PC-3 (cell line): Measurements from ENCODE around the gene MTMR11. TPM values are rescaled to one million over a fixed set of nuclear protein-coding genes. Genes with fewer than 3 reads are reported as not detected.

ENCODE experiments used
- ATAC-seq: fragments of 200-7000 bp; cut with Tn5 transposase; 2 replicates; pipeline ENCODE4 v1.9.1; 2020; ENCODE audit warnings: mild to moderate bottlenecking, moderate library complexity
- BruUV-seq: library from RNA; stranded (reverse); fragments of 400-500 nt; replicated peaks from 2 replicates; lab custom pipeline; 2021; lab: Mats Ljungman, UMichigan
- CTCF ChIA-PET: fragments of 300-600 bp; sonication (Branson Sonifier 250); formaldehyde crosslinking; loops from one replicate; lab custom pipeline; 2022; ENCODE audit warnings: antibody characterized with exemption; lab: Charles Lee
- POLR2A ChIA-PET: fragments of 300-600 bp; sonication (Branson Sonifier 250); formaldehyde crosslinking; loops from one replicate; lab custom pipeline; 2022; ENCODE audit warnings: antibody characterized with exemption; ENCODE audit not compliant: unreplicated experiment; lab: Charles Lee
- DNase-seq: peaks from one replicate; pipeline ENCODE4 v3.0.0-alpha.2; 2015
- H2AFZ ChIP-seq: fragments of 300-600 bp; sonication (generic); 2 replicates; pipeline ENCODE4 v1.6.0; 2016; ENCODE audit warnings: antibody characterized with exemption, low read length
- H3F3A ChIP-seq: fragments of 300-600 bp; sonication (generic); one replicate; pipeline ENCODE4 v1.6.0; 2017; ENCODE audit warnings: antibody characterized with exemption, low read length, control low read depth, mild to moderate bottlenecking; ENCODE audit not compliant: unreplicated experiment
- H3K27ac ChIP-seq: fragments of 300-600 bp; sonication (generic); 2 replicates; pipeline ENCODE4 v1.5.1; 2016; ENCODE audit warnings: mild to moderate bottlenecking, low read length
- H3K27me3 ChIP-seq: fragments of 300-600 bp; sonication (generic); 2 replicates; pipeline ENCODE4 v1.6.1; 2016; ENCODE audit warnings: low read length, mixed read lengths
- H3K36me3 ChIP-seq: fragments of 300-600 bp; sonication (generic); 2 replicates; pipeline ENCODE4 v1.6.1; 2016; ENCODE audit warnings: low read depth, mixed run types, low read length, mixed read lengths
- H3K4me1 ChIP-seq: fragments of 300-600 bp; sonication (generic); 2 replicates; pipeline ENCODE4 v1.5.1; 2016; ENCODE audit warnings: low read length; ENCODE audit not compliant: insufficient read depth
- H3K4me2 ChIP-seq: fragments of 300-600 bp; sonication (generic); 2 replicates; pipeline ENCODE4 v1.6.0; 2016; ENCODE audit warnings: low read length
- H3K4me3 ChIP-seq: fragments of 300-600 bp; sonication (generic); 2 replicates; pipeline ENCODE4 v1.5.1; 2016; ENCODE audit warnings: mild to moderate bottlenecking, low read length, mixed read lengths
- H3K79me2 ChIP-seq: fragments of 300-600 bp; sonication (generic); 2 replicates; pipeline ENCODE4 v1.6.1; 2017; ENCODE audit warnings: low read length, mixed read lengths
- H3K9ac ChIP-seq: fragments of 300-600 bp; sonication (generic); 2 replicates; pipeline ENCODE4 v1.6.0; 2016; ENCODE audit warnings: mild to moderate bottlenecking, low read length
- H3K9me2 ChIP-seq: fragments of 300-600 bp; sonication (generic); replicated peaks from 2 replicates; pipeline ENCODE4 v1.6.1; 2016; ENCODE audit warnings: mixed run types, low read length, mixed read lengths
- H3K9me3 ChIP-seq: fragments of 300-600 bp; sonication (generic); 2 replicates; pipeline ENCODE4 v1.6.1; 2016; ENCODE audit warnings: low read length, mixed read lengths
- H4K20me1 ChIP-seq: fragments of 300-600 bp; sonication (generic); 2 replicates; pipeline ENCODE4 v1.6.1; 2016; ENCODE audit warnings: low read length, mixed read lengths
- CTCF ChIP-seq: fragments of 300-600 bp; sonication (generic); conservative IDR thresholded peaks from 2 replicates; pipeline ENCODE4 v1.5.1; 2017; ENCODE audit warnings: antibody characterized with exemption, low read depth, mild to moderate bottlenecking, low read length
- EZH2 ChIP-seq: fragments of 300-600 bp; sonication (generic); IDR thresholded peaks from one replicate; pipeline ENCODE4 v1.6.1; 2017; ENCODE audit warnings: antibody characterized with exemption, mild to moderate bottlenecking, low read length; ENCODE audit not compliant: unreplicated experiment
- EZH2phosphoT487 ChIP-seq: fragments of 300-600 bp; sonication (generic); IDR thresholded peaks from 2 replicates; pipeline ENCODE4 v1.6.1; 2018; ENCODE audit warnings: mild to moderate bottlenecking, antibody characterized with exemption, low read length, borderline replicate concordance
- intact Hi-C: fragments of 100-400 bp; cut with micrococcal nuclease; formaldehyde crosslinking; loops from 2 replicates; pipeline ENCODE4 v1.9.0; 2023
- total RNA-seq: library from RNA; depleted of rRNA; stranded (reverse); fragments of >200 nt; gene quantifications from 2 replicates; pipeline ENCODE4 v1.2.3, GENCODE V29; 2014

Gene MTMR11
- total RNA-seq, 1 experiment from 2014 or later: 5.1 TPM

GRCh38 chr1:149934356-149934755 lies 2.3 kb downstream of the MTMR11 start:
- H3K79me2 ChIP-seq: no peaks in the 10 kb centered on the region
- no peak overlapping the region for H3K27ac ChIP-seq
- no TSS peak for BruUV-seq
- H4K20me1 ChIP-seq: no peaks in the 10 kb centered on the region
- H3K4me3 ChIP-seq: no peak overlapping the region
- intact Hi-C loops: no loop called here
- H3K9ac ChIP-seq: no peak overlapping the region
- H3K9me3 ChIP-seq: no peaks in the 10 kb centered on the region
- H3K27me3 ChIP-seq: no peaks in the 10 kb centered on the region
- peaks cover 44% of the 10 kb centered on the region for H3K4me1 ChIP-seq
- H3K9me2 ChIP-seq: no peaks in the 10 kb centered on the region
- no peak overlapping the region for H2AFZ ChIP-seq
- ChIA-PET POLR2A (no interaction called here), CTCF (no interaction called here)
- DNase-seq (no peak), ATAC-seq (no peak)
- no peaks in the 10 kb centered on the region for H3K36me3 ChIP-seq
- no peak overlapping the region for H3K4me2 ChIP-seq
- H3F3A ChIP-seq: no peaks in the 10 kb centered on the region
- no peak for TF ChIP-seq EZH2

GRCh38 chr1:149933208-149933607 lies 3.5 kb downstream of the MTMR11 start:
- Histone ChIP-seq H3K9ac (no peak overlapping the region), H3K27me3 (no peaks in the 10 kb centered on the region), H3K79me2 (no peaks in the 10 kb centered on the region), H4K20me1 (no peaks in the 10 kb centered on the region), H3K27ac (no peak overlapping the region), H3K4me2 (no peak overlapping the region), H3K4me3 (no peak overlapping the region), H2AFZ (no peak overlapping the region), H3K9me2 (no peaks in the 10 kb centered on the region), H3F3A (no peaks in the 10 kb centered on the region), H3K4me1 (peaks cover 43% of the 10 kb centered on the region), H3K9me3 (no peaks in the 10 kb centered on the region), H3K36me3 (no peaks in the 10 kb centered on the region)
- intact Hi-C loops: no loop called here
- no peak for TF ChIP-seq CTCF
- TF ChIP-seq EZH2: no peak
- TF ChIP-seq EZH2phosphoT487: no peak
- POLR2A ChIA-PET: no interaction called here
- DNase-seq: no peak
- no TSS peak for BruUV-seq
- no peak for ATAC-seq
- CTCF ChIA-PET: no interaction called here

- no peaks in the 10 kb centered on the region for H4K20me1 ChIP-seq
- H3K4me2 ChIP-seq: no peak overlapping the region
- peaks cover 38% of the 10 kb centered on the region for H3K4me1 ChIP-seq
- no peak overlapping the region for H3K9ac ChIP-seq
- H3K27ac ChIP-seq: no peak overlapping the region
- no peaks in the 10 kb centered on the region for H3K36me3 ChIP-seq
- TF ChIP-seq EZH2phosphoT487: no peak
- no peak for TF ChIP-seq EZH2
- TF ChIP-seq CTCF: no peak
- POLR2A ChIA-PET: interaction anchor here (0.7 kb wide), 1 partner anchor 47 kb away, joined by 6 read pairs; no protein-coding TSS in a partner anchor
- intact Hi-C loops: no loop called here
- peaks cover 2% of the 10 kb centered on the region for H3K79me2 ChIP-seq
- H3K4me3 ChIP-seq: no peak overlapping the region
- CTCF ChIA-PET: no interaction called here
- H3K27me3 ChIP-seq: no peaks in the 10 kb centered on the region
- H3K9me3 ChIP-seq: no peaks in the 10 kb centered on the region
- H3K9me2 ChIP-seq: no peaks in the 10 kb centered on the region
- H3F3A ChIP-seq: no peaks in the 10 kb centered on the region
- no TSS peak for BruUV-seq
- DNase-seq: no peak
- peak; percentile 5 for ATAC-seq
- no peak overlapping the region for H2AFZ ChIP-seq
Measured at GRCh38 chr1:149932474-149932873, 4.2 kb downstream of the MTMR11 start.
